DOHH2 (cell line): ENCODE measurements around the gene BCL2.
A peak's percentile ranks its signal among the peaks of the same experiment; 100 is the strongest.

Experiments
- H3F3A ChIP-seq: fragments of 200-600 bp; sonication (generic), shearing (Covaris generic); 2 replicates; pipeline ENCODE4 v1.6.0; 2016; ENCODE audit warnings: antibody characterized with exemption, mild to moderate bottlenecking; ENCODE audit not compliant: control insufficient read depth, insufficient read depth
- H3K27ac ChIP-seq: fragments of 200-600 bp; sonication (generic); 2 replicates; pipeline ENCODE4 v1.5.1; 2014; ENCODE audit warnings: low read depth, mild to moderate bottlenecking, low read length, moderate library complexity
- H3K27me3 ChIP-seq: fragments of 200-600 bp; sonication (generic); 2 replicates; pipeline ENCODE4 v1.6.1; 2014; ENCODE audit warnings: mild to moderate bottlenecking, low read length, mixed read lengths; ENCODE audit not compliant: control insufficient read depth
- H3K36me3 ChIP-seq: fragments of 200-600 bp; sonication (generic); 2 replicates; pipeline ENCODE4 v1.6.1; 2014; ENCODE audit warnings: mild to moderate bottlenecking, low read length, moderate library complexity, mixed read lengths; ENCODE audit not compliant: control insufficient read depth
- H3K4me1 ChIP-seq: fragments of 200-600 bp; sonication (generic); 2 replicates; pipeline ENCODE4 v1.6.1; 2014; ENCODE audit warnings: mild to moderate bottlenecking, low read length, mixed read lengths; ENCODE audit not compliant: control insufficient read depth
- H3K4me2 ChIP-seq: fragments of 200-600 bp; sonication (generic); 2 replicates; pipeline ENCODE4 v1.6.0; 2014; ENCODE audit warnings: mild to moderate bottlenecking, low read length, moderate library complexity
- H3K4me3 ChIP-seq: fragments of 200-600 bp; sonication (generic); 2 replicates; pipeline ENCODE4 v1.5.1; 2014; ENCODE audit warnings: mild to moderate bottlenecking, low read length, mixed read lengths
- H3K79me2 ChIP-seq: fragments of 200-600 bp; sonication (generic); 2 replicates; pipeline ENCODE4 v1.6.1; 2014; ENCODE audit warnings: mild to moderate bottlenecking, low read length, mixed read lengths; ENCODE audit not compliant: control insufficient read depth
- H3K9me2 ChIP-seq: fragments of 200-600 bp; sonication (generic); replicated peaks from 2 replicates; pipeline ENCODE4 v1.6.1; 2014; ENCODE audit warnings: mild to moderate bottlenecking, low read length, mixed read lengths; ENCODE audit not compliant: control insufficient read depth
- H3K9me3 ChIP-seq: fragments of 200-600 bp; sonication (generic); 2 replicates; pipeline ENCODE4 v1.6.1; 2014; ENCODE audit warnings: antibody characterized with exemption, low read length, mixed read lengths; ENCODE audit not compliant: control insufficient read depth, insufficient read depth
- H4K20me1 ChIP-seq: fragments of 200-600 bp; sonication (generic); 2 replicates; pipeline ENCODE4 v1.6.0; 2014; ENCODE audit warnings: low read depth, mild to moderate bottlenecking, antibody characterized with exemption, low read length, moderate library complexity; ENCODE audit not compliant: control insufficient read depth, insufficient read depth
- CTCF ChIP-seq: fragments of 200-600 bp; sonication (generic); IDR thresholded peaks from one replicate; pipeline ENCODE4 v1.5.1; 2014; ENCODE audit warnings: antibody characterized with exemption, mild to moderate bottlenecking, low read depth, low read length; ENCODE audit not compliant: poor library complexity, severe bottlenecking
- EZH2phosphoT487 ChIP-seq: fragments of 200-600 bp; sonication (generic); IDR thresholded peaks from 2 replicates; pipeline ENCODE4 v1.6.1; 2017; ENCODE audit warnings: borderline replicate concordance, mild to moderate bottlenecking, antibody characterized with exemption, low read length, moderate library complexity, mixed read lengths

Gene BCL2

GRCh38 chr18:63288311-63288710, 31.3 kb downstream of the BCL2 start:
- Histone ChIP-seq H3K36me3 (peaks cover 97% of the 10 kb centered on the region), H4K20me1 (peaks cover 13% of the 10 kb centered on the region; the same call in 1 of the 2 replicates), H3K27me3 (no peaks in the 10 kb centered on the region), H3K27ac (no peak overlapping the region), H3K9me2 (no peaks in the 10 kb centered on the region), H3F3A (no peaks in the 10 kb centered on the region), H3K9me3 (no peaks in the 10 kb centered on the region), H3K4me2 (peak overlapping the region; percentile 36), H3K4me1 (peaks cover 100% of the 10 kb centered on the region), H3K79me2 (peaks cover 100% of the 10 kb centered on the region), H3K4me3 (no peak overlapping the region)
- TF ChIP-seq CTCF (no peak), EZH2phosphoT487 (no peak)

GRCh38 chr18:63287691-63288220, 31.8 kb downstream of the BCL2 start:
- no peaks in the 10 kb centered on the region for H3K9me3 ChIP-seq
- no peaks in the 10 kb centered on the region for H3K9me2 ChIP-seq
- H3F3A ChIP-seq = no peaks in the 10 kb centered on the region
- H3K36me3 ChIP-seq = peaks cover 97% of the 10 kb centered on the region
- H3K4me3 ChIP-seq = no peak overlapping the region
- H3K27ac ChIP-seq = 0 out of 2 replicates have a peak overlapping the region, but pooled peaks have one; percentile 3
- peaks cover 13% of the 10 kb centered on the region; the same call in 1 of the 2 replicates for H4K20me1 ChIP-seq
- no peak for TF ChIP-seq EZH2phosphoT487
- TF ChIP-seq CTCF = no peak
- peaks cover 98% of the 10 kb centered on the region for H3K4me1 ChIP-seq
- no peaks in the 10 kb centered on the region for H3K27me3 ChIP-seq
- peak overlapping the region; percentile 36 for H3K4me2 ChIP-seq
- H3K79me2 ChIP-seq = peaks cover 100% of the 10 kb centered on the region

GRCh38 chr18:63286926-63287325, 32.6 kb downstream of the BCL2 start:
- no peaks in the 10 kb centered on the region for H3K9me2 ChIP-seq

More at GRCh38 chr18:63286926-63287325, 32.6 kb downstream of the BCL2 start:
- Histone ChIP-seq H3F3A (no peaks in the 10 kb centered on the region), H3K9me3 (no peaks in the 10 kb centered on the region), H3K79me2 (peaks cover 100% of the 10 kb centered on the region), H4K20me1 (0 out of 2 replicates have a peak, but pooled peaks cover 7% of the 10 kb centered on the region), H3K4me3 (no peak overlapping the region), H3K36me3 (peaks cover 95% of the 10 kb centered on the region), H3K27ac (no peak overlapping the region), H3K27me3 (no peaks in the 10 kb centered on the region), H3K4me1 (peaks cover 92% of the 10 kb centered on the region), H3K4me2 (peak overlapping the region; percentile 36)
- no peak for TF ChIP-seq EZH2phosphoT487
- no peak for TF ChIP-seq CTCF
